ENCODE data around the gene RHOH. TPM values are rescaled to one million over a fixed set of nuclear protein-coding genes. Genes with fewer than 3 reads are reported as not detected.
A peak's percentile ranks its signal among the peaks of the same experiment; 100 is the strongest.

The RHOH gene
- total and polyA plus RNA-seq, 9 of the 15 experiments (the other 6 are each of a cell fraction or from before 2014, with no cell fraction given) = 14.3 to 37.7 (median 23.2) TPM

DNA sequence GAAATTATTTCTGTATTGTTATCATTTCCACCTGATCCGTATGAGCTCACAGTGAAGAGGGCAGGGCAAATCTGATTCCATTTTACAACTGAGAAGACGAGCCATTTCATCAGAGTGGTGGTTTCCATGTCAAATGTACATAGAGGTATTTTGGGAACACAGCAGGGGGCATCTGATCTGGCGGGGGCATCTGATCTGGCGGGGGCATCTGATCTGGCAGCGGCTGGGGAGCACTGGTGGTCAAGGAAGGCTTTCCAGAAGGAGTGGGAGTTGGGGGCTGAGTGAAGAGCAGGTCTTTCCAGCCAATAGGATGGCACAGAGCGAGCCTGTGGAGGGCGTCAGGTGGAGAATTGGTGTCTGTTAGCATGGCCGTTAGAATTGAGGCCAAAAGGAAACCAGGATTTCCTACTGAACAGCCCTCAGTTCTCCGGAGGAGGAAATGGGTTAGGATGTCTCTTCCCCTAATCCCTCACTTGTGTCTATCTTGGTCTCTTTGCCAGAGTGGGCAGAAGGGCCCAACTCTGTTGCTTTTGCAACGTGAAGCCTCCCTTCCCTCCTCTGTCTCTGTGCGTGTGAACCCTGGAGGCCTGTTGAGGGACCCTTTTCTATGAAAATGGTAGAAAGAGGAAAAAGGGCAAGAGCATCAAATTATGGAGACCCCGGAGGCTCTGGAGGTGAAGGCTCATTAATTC is 41.3 kb downstream of the RHOH start (continued):
- TF ChIP-seq CREM (IDR thresholded peaks at IDR 0.05; ENCODE audit: low read depth) = peak; percentile 12; the same call in 1 of the 2 replicates
- TF ChIP-seq KDM4B (IDR thresholded peaks at IDR 0.05; ENCODE audit: borderline replicate concordance in 2 of 2, low read depth in 1 of 2) = no peak
- peak; percentile 96 for TF ChIP-seq ZNF766 (CRISPR knock-in tag; conservative IDR thresholded peaks at IDR 0.05)
- TF ChIP-seq, protein P1, sequence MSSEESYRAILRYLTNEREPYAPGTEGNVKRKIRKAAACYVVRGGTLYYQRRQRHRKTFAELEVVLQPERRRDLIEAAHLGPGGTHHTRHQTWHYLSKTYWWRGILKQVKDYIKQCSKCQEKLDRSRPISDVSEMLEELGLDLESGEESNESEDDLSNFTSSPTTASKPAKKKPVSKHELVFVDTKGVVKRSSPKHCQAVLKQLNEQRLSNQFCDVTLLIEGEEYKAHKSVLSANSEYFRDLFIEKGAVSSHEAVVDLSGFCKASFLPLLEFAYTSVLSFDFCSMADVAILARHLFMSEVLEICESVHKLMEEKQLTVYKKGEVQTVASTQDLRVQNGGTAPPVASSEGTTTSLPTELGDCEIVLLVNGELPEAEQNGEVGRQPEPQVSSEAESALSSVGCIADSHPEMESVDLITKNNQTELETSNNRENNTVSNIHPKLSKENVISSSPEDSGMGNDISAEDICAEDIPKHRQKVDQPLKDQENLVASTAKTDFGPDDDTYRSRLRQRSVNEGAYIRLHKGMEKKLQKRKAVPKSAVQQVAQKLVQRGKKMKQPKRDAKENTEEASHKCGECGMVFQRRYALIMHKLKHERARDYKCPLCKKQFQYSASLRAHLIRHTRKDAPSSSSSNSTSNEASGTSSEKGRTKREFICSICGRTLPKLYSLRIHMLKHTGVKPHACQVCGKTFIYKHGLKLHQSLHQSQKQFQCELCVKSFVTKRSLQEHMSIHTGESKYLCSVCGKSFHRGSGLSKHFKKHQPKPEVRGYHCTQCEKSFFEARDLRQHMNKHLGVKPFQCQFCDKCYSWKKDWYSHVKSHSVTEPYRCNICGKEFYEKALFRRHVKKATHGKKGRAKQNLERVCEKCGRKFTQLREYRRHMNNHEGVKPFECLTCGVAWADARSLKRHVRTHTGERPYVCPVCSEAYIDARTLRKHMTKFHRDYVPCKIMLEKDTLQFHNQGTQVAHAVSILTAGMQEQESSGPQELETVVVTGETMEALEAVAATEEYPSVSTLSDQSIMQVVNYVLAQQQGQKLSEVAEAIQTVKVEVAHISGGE (CRISPR knock-in tag; IDR thresholded peaks at IDR 0.05) = 0 out of 6 replicates have a peak, but pooled peaks of 1 of the 3 experiments have one; percentile 10
- no peak for TF ChIP-seq XRCC5 (IDR thresholded peaks at IDR 0.05; ENCODE audit: low read depth, low read length)
- TF ChIP-seq NONO (IDR thresholded peaks at IDR 0.05; ENCODE audit: low read depth in 2 of 2, low read length in 1 of 2) = no peak
- no peak for TF ChIP-seq ZC3H8 (IDR thresholded peaks at IDR 0.05)
- TF ChIP-seq CREB3 (tag; conservative IDR thresholded peaks at IDR 0.05; ENCODE audit: low read depth) = peak; percentile 92
- TF ChIP-seq NBN (IDR thresholded peaks at IDR 0.05; ENCODE audit: low read depth) = no peak
- TF ChIP-seq TCF15 (CRISPR knock-in tag; IDR thresholded peaks at IDR 0.05) = peak; percentile 95
- TF ChIP-seq E2F8 (IDR thresholded peaks at IDR 0.05; ENCODE audit: low read depth, partially characterized antibody) = no peak
- no peak for TF ChIP-seq TAL1 (IDR thresholded peaks at IDR 0.05)
- no peak for TF ChIP-seq HNRNPUL1 (IDR thresholded peaks at IDR 0.05; ENCODE audit: low read length)
- peak; percentile 87 for TF ChIP-seq BCL6 (CRISPR knock-in tag; IDR thresholded peaks at IDR 0.05)
- no peak for TF ChIP-seq ETV5 (CRISPR knock-in tag; IDR thresholded peaks at IDR 0.05; ENCODE audit: low read depth)
- TF ChIP-seq CHD4 (IDR thresholded peaks at IDR 0.05; ENCODE audit: insufficient read depth, insufficient replicate concordance, low read depth, low read length, poor library complexity, severe bottlenecking) = no peak
- TF ChIP-seq SIN3A (IDR thresholded peaks at IDR 0.05; ENCODE audit: borderline replicate concordance in 2 of 2, control insufficient read depth in 1 of 2, low read depth in 2 of 2, low read length in 2 of 2) = no peak
- TF ChIP-seq ZBTB1 (CRISPR knock-in tag; IDR thresholded peaks at IDR 0.05; ENCODE audit: borderline replicate concordance, low read depth) = no peak

All from K562 (cell line).